HG02943 (cell line): ENCODE measurements around the gene MLANA.
"Not testable (repeated sequence)": the region's sequence is repeated elsewhere in the genome, so short reads cannot be mapped to it uniquely, and the experiment has no call there.

Experiments
- ATAC-seq: cut with Tn5 transposase; IDR thresholded peaks from one replicate; pipeline ENCODE4 v1.9.1; 2021; ENCODE audit warnings: mild to moderate bottlenecking, low read depth, moderate library complexity; ENCODE audit not compliant: unreplicated experiment

The MLANA gene

DNA sequence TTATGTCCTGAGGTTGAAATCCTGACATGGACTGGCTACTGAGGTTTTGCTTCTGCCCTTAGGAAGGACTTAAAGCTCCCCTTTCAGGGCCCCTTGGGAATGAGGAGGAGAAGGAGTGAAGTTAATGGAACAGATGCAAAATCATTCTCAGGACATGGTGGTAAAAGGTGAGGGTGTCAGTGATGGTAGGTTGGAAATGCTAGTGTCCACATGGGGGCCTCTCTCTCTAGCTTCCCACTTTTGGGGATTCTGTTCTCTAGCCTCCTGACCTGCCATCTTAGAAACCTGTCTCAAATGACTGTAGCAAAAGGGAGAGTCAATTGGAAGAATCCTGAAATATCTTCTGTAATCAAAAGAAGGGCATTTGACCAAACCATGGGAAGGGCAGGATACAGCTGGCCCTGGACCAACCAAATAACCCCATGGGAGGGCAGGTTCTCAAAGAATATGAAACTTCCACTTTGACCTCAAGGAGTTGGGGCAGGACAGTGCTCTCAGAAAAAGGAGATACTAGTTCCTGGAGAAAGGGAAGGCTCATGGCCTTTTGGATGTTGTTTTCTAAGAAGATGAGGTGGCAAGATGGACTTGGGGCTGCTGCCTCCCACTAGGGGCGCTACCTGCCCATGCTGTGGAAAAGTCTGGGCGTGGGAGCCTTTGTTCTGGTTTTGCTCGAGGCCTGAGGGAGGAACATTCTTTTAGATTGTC is 21.2 kb upstream of the MLANA start:
- no peak for ATAC-seq

DNA sequence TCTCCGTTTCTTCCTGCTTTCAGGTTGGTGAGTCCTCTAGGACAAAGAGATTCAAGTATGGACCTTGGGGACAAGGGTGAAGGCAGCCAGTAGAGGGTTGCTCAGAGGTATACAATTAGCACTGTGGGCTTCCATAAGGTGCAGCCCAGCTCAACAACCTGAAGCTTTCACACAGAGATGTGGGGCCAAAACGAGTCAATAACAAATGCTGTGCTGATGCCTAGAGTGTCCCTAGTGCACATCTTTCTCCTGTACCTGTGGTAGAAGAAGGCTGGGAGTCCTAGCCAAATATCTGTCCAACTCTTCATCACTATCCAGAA is 20.7 kb upstream of the MLANA start:
- no peak for ATAC-seq

GRCh38 chr9:5870691-5871090 is 20.0 kb upstream of the MLANA start:
- no peak for ATAC-seq

DNA sequence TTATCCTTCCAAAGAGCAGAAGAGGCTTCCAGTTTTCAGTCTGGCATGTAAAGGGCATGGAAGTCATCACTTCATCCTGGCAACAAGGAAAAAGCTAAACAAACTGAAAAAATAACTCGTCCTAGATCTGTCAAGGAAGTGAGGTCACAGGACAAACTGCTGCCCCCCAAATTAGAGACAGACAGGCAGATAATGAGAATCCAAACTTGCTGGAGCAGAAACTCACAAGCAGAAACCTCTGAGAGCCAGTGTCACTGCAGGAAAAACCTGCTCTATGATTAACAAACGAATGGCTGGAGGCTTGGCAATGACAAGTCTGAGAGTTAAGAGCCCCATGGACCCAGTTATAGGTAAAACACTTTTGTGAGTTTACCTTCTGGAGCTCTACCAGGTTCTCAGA is 18.9 kb upstream of the MLANA start:
- ATAC-seq: no peak

GRCh38 chr9:5872511-5872910 is 18.2 kb upstream of the MLANA start:
- no peak for ATAC-seq

- ATAC-seq: no peak
Measured at GRCh38 chr9:5873439-5873838, 17.2 kb upstream of the MLANA start.

- no peak for ATAC-seq
Measured at GRCh38 chr9:5874048-5874447, 16.6 kb upstream of the MLANA start.

DNA sequence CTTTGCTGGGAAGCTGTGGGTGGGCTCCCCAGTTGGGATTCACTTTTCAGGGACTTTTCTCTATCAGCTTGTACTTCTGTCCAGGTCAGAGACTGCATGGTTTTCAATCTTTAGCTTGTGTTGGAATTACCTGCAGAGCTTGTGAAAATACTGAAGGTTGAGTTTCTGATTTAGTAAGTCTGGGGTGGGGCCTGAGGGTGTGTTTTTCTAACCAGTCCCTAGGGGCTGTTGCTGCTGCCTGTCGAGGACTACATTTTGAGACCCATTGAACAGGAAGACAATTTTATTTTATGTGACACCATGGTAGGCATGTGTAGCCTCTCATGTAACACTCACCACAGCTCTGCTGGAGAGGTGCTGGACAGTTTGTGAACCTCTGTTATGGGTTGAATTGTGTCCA is 14.7 kb upstream of the MLANA start:
- no peak for ATAC-seq

- ATAC-seq: no peak
Measured at GRCh38 chr9:5876711-5877110, 14.0 kb upstream of the MLANA start.

GRCh38 chr9:5879419-5880181 is 11.1 kb upstream of the MLANA start:
- no peak for ATAC-seq

- not testable (repeated sequence) for ATAC-seq
Measured at GRCh38 chr9:5882244-5883012, 8.3 kb upstream of the MLANA start.

- ATAC-seq: no peak
Measured at GRCh38 chr9:5884191-5884590, 6.5 kb upstream of the MLANA start.

DNA sequence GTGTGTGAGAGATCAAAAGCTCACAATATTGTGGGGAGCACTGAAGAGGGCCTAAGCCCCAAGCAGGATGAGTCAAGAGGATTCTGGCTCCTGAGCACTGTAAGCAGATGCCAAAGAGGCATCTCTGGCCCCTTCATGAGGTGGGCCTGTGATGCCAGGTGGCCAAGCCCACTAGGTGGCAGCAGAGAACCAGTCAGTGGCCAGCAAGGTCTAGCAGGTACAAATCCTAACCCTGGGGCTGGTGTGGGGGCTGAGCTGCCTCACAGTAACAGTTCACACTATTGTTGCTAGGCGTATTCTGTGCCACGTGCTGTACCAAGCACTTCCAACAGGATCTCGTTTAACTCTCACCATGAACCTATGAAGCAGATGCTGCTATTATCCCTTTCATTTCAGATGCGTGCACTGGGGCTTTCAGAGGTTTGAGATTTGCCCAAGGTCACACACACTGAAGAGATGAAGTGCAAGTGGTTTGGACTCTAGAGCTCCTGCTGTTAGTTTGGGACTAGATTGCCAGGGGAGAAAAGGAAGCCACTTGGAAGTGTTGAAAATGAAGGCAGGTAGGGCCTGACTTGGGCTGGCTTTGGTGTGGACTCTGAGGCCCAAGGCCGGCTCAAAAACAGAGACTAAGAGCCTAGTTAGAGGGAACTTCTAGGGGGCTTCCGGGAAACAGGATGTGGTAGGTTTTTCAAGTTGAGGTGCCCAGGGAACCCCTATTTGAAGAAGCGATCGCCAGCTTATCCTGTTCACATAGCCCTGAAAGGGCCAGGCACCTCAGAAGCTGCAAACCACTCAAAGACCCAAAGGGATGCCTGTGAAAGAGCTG is 4.4 kb upstream of the MLANA start:
- ATAC-seq: peak; percentile 83

GRCh38 chr9:5892456-5893133 is 1.9 kb downstream of the MLANA start:
- no peak for ATAC-seq

DNA sequence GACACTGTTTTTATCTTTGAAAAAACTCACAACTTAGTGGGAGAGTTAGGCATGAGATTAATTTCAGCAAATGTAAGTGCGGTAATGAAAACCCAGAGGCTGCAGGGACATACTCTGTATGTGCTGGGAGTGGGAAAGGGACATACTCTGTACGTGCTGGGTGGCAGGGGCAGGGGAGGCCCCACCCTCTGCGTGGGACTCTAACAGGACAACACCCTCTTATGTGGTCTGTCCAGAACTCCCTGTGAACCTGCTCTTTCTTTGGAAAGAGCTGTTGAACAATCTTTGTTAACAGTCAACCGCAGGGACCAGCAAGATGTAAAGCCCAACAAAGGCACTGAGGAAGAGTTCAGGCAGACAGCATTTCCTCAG is 2.4 kb downstream of the MLANA start:
- no peak for ATAC-seq

GRCh38 chr9:5893591-5894236 is 3.0 kb downstream of the MLANA start:
- ATAC-seq: no peak

DNA sequence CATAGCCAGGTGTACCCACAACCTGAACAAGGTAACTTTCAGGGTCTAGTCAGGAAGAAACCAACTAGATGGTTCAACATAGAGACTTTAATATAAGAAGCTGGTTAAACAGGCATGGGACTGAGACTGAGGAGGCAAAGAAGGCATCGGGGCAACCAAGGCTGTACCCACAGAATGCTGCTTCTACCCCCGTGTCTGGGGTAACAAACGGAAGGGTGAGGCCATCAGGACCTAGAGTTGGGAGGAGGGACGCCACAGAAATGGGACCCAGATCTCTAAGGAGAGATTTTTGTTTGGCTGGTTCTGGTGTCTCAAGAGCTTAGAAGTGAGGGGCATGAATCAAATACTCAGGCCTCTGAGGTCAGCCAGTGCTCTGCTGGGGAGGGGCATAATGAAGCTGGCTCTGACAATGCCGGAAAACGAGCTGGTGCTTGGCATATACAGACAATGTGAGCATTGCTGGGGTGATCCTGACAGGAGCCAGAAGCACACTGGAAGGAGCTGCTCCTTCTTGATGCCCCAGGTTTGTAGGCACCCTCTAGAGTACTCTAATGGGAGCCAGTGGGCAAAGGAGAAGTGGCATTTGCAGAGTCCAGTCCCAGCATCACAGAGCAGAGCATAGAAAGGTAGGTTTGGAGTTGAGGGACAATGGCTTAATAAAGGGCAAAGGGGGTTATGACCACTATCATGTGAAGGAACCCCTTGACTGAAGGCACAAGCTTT is 3.7 kb downstream of the MLANA start:
- ATAC-seq: no peak

GRCh38 chr9:5895782-5896181 is 5.1 kb downstream of the MLANA start:
- no peak for ATAC-seq

DNA sequence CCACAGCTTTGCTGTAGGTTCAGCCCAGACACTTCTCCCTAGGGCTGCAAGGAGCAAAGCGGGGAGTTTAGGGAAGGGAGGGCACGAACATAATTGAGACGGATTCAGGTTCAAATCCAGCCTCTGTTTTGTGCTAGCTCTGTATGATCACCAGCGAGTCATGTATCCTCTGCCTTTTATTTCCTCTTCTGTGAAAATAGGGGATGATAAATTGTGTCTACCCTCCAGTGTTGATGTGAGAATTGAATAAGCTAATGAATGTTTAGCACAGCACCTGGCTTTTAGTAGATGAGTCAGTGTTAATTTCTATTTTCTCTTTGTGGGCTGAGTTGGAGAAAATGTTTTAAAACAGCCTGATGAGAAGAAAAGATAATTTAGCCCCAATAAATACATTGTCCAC is 6.2 kb downstream of the MLANA start:
- no peak for ATAC-seq
